Measurements from ENCODE around the gene IL20RB.
A peak's percentile ranks its signal among the peaks of the same experiment; 100 is the strongest.
"Not testable (repeated sequence)": the region's sequence is repeated elsewhere in the genome, so short reads cannot be mapped to it uniquely, and the experiment has no call there.

IL20RB gene

GRCh38 chr3:136946978-136947377 is 10.8 kb upstream of the IL20RB start:
- no peak for DNase-seq

DNA sequence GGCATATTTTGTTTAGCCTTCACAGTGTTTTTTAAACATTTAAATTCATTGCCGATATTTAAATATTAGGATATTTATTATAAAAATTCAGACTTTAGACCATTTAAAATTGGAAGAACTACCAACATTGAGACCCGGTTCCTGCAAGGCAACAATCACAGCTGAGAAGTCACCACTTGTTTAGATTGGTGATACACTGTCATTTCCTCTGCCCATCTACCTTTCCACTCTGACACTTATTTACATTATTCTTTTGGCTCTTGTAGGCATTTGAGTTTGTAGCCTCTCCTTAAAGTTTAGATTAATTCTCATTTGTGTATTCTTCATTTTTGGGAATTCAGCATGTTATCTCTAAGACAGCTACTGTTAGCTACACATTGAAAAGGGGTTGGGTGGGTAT is 10.3 kb upstream of the IL20RB start:
- no peak for DNase-seq

- DNase-seq: no peak
Observed at GRCh38 chr3:136949146-136949545, 8.6 kb upstream of the IL20RB start.

DNA sequence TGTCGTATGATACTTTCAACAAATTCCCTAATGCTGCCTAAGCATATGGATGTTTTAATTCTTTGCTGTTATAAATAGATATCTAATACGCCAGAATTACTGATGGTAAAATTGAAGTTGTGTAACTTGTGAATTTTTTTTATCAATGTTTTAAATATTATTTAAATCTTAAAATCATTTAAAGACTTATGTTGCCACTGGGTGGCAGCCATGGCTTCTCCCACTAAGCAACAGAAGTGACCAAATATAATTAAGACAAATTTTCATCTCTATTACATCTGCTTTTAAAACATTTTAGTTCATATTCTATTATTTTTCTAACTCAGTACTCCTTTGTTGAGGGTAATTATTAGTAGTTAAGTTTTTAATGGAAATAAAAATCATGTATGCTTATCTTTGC is 8.1 kb upstream of the IL20RB start:
- no peak for DNase-seq

DNA sequence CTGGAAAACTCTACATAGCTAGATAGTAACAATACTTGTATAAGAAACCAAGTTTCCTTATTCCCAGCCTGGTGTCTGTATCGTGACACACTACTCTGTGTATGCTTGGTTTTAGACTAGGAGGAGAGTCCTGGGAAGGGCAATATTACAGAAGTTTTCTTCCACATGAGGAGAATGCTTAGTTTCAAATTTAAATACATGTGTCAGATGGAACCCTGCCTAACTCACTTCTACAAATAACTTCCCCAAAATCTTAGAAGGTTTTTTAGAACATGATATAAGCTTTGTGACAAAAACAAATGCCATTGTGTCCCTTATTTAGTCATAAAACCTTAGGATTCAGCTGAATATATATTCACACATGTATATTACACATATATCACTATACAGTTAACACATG is 7.2 kb upstream of the IL20RB start:
- no peak for DNase-seq

DNA sequence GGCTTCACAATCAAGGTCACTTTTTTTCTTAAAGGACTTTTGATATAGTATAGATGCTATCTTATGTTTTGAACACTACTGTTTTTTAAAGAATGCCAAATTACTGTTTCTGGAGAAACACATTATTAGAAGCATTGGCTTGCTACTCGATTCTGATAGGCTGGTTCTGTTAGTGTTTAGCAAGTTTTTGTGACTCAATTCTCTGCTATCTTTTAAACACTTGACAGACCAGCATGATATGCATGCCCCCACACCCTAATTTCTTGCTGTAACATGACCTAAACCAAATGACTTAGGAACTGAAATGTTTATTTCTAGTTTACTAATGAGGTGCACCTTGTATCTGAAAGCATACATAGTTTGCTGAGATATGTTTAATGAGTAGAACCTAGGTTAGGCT is 5.5 kb upstream of the IL20RB start:
- DNase-seq: no peak

DNA sequence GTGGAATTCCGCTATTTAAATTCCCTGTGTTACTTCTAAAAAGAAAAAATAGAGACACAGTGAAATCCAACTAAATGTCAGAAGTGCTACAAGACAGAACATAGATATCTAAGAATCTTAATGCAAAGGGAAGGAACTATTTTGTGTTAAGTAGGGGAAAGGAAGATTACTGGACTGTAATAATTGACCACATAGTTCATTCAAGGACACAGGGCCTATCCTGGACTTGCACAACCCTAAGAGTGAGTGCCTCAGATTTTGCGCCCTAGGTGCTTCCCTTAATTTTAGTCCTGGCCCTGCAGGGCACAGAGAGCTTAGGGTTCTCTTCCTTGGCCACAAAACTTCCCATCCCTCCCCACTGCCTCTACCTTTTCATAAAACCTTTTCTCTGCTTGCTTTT is 3.5 kb upstream of the IL20RB start:
- no peak for DNase-seq

DNA sequence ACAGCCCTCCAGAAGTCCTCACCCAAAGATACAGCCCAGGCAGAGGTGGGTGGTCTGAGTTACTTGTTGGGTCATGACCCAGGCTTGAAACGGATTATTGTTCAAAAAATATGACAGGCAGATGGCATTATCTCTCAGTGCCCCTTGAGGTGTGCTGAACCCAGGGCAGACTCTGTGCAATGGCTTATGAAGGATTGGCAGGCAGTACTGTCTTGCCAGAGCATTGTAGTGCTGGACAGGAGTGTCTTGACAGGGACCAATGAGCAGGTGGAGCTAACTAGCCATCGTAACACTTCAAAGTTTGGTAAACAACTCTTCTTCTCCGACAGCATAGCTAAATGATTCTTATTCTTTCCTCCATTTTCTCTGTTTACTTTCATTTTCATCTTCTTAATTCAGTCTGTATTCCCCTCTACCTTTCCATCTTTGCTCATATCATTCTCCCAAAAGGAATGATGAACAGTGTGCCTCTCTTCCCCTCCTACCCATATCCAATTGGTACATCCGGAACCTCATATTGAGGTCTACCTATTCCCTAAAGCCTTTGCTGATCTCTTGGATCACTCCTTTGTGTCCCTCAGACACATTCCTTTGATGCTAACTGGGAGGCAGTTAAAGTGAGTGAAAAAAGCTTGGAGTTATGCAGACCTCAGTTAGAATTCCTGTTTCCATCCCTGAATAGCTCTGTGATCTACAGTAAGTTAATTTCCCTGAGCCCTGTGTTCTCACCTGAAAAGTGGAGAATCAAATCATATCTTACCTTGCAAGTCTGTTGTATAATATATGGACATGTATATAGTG is 2.6 kb upstream of the IL20RB start:
- DNase-seq: no peak

- DNase-seq: no peak
Observed at GRCh38 chr3:136955813-136956212, 2.0 kb upstream of the IL20RB start.

GRCh38 chr3:136956971-136957370 is 812 bp upstream of the IL20RB start:
- DNase-seq: no peak

DNA sequence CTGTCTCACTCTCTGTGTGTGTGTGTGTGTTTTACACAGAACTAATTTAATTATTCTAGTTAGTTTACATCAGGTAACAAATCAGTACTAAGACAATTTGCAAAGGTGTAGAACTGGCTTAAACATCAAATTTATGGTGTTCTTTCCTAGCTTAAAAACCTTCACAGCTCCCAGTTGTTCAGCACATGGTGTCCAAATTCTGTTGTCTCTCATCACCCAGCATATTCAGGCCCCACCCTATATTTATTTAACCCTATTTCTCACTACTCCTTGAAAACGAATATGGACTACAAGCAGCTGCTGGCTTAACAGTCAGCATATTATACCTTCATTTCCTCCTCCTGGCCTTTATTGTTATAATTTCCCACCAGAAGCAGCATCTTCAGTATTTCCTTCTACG is 1.2 kb downstream of the IL20RB start:
- no peak for DNase-seq

- DNase-seq: no peak
Observed at GRCh38 chr3:136959599-136959998, 1.8 kb downstream of the IL20RB start.

- no peak for DNase-seq
Observed at GRCh38 chr3:136960838-136961836, 3.4 kb downstream of the IL20RB start.

- DNase-seq: no peak
Observed at GRCh38 chr3:136962927-136963326, 5.1 kb downstream of the IL20RB start.

DNA sequence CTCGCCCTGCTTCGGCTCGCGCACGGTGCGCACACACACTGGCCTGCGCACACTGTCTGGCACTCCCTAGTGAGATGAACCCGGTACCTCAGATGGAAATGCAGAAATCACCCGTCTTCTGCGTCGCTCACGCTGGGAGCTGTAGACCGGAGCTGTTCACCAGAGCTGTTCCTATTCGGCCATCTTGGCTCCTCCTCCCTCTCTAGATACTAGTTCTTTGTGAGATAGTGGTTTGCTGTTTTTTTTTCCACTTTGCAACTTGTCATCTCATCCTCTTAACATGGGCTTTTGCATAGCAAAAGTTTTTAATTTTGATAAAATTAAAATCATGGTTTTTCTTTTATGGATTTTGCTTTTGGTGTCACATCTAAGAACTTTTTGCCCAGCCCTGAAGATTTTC is 11.8 kb downstream of the IL20RB start:
- not testable (repeated sequence) for DNase-seq

GRCh38 chr3:136973352-136973751 is 15.6 kb downstream of the IL20RB start:
- DNase-seq: no peak

DNA sequence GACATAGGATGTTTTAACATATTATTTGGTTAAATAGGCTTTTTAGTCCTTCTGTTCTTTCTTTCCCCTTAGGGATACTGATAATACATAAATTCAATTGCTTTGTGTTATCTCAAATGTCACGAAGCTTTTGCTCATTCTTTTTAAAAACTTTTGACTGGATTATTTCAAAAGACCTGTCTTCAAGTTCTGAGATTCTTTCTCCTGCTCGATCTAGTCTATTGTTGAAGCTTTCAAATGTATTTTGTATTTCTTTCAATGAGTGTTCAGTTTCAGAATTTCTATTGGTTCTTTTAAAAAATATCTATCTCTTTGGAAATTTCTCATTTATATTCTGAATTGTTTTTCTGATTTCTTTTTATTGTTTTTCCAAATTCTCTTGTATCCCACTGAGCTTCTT is 16.9 kb downstream of the IL20RB start:
- DNase-seq: no peak

GRCh38 chr3:136979204-136979603 is 21.4 kb downstream of the IL20RB start:
- no peak for DNase-seq

DNA sequence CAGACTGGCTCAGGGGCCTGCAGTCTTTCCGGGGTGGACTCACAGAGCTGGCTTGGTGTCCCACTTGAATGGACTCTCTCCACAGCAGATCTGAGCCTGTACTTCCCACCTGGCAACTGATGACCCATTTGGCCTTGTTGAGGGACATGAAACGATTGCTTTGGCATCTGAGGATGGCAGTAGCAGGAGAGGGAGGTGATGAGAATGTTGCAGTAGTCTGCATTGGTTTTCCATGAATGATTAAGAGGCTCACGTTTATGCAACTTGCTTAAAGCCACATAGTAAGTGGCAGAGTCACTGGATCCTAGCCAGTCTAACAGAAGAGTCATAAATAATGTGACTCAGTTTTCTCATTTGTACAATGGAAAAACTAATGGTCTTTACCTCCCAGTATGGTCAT is 21.9 kb downstream of the IL20RB start:
- DNase-seq: no peak

DNA sequence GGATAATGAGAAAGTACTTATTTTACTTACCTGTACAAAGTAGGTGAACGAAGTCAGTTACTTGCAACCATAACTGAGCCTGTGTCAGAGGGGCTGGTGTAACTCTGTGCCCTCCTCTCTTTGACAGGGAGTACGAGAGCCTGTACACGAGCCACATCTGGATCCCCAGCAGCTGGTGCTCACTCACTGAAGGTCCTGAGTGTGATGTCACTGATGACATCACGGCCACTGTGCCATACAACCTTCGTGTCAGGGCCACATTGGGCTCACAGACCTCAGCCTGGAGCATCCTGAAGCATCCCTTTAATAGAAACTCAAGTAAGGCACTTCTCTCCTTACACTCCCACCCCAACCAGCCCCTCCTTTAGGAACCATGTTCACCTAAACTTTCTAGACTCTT is 24.2 kb downstream of the IL20RB start:
- DNase-seq: no peak

GRCh38 chr3:136982520-136983138 is 24.8 kb downstream of the IL20RB start:
- DNase-seq: peak; percentile 1

DNA sequence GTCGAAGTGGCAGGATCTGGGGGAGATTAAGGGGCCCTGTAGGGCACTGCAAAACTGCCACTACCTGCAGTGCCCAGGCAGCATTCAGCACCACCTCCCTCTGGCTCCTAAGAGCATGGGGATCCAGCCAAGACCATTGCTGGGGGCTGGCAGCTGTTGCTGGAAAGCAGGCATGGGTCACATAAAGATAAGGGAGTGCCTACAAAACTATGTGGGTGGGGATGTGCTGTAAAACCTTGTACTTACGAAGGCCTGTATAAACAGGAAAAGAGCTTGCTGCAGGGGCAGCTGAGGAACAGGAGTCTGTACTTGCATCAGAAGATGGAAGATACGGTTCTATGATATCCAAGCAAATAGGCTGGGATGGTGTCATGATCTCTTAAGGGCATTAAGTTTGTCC is 27.1 kb downstream of the IL20RB start:
- no peak for DNase-seq

GRCh38 chr3:136987398-136987980 is 29.7 kb downstream of the IL20RB start:
- DNase-seq: not testable (repeated sequence)
